Measurements from ENCODE around the gene TTC12.

DNA sequence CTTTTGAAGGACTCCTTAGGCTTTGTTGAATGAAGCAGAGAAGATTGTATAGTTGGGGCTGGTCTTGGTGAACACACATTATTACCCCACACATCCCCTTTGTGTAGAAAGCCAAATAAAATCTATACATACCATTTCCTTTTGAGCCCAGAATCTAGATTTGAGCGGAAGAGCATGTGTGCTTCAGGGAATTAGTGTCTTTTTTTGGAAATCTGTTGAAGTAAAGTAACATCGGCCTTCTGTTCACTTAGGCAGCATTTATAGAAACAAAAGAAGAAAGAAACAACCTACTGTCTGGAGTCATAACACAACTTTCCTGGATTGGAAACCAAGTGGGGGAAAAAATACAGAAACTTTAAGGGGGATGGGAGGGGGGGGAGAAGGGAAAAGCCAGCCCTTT is 37.9 kb upstream of the TTC12 start:
- TF ChIP-seq, protein P1, sequence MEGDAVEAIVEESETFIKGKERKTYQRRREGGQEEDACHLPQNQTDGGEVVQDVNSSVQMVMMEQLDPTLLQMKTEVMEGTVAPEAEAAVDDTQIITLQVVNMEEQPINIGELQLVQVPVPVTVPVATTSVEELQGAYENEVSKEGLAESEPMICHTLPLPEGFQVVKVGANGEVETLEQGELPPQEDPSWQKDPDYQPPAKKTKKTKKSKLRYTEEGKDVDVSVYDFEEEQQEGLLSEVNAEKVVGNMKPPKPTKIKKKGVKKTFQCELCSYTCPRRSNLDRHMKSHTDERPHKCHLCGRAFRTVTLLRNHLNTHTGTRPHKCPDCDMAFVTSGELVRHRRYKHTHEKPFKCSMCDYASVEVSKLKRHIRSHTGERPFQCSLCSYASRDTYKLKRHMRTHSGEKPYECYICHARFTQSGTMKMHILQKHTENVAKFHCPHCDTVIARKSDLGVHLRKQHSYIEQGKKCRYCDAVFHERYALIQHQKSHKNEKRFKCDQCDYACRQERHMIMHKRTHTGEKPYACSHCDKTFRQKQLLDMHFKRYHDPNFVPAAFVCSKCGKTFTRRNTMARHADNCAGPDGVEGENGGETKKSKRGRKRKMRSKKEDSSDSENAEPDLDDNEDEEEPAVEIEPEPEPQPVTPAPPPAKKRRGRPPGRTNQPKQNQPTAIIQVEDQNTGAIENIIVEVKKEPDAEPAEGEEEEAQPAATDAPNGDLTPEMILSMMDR (IDR thresholded peaks at IDR 0.05) = no peak
- TF ChIP-seq POLR2A (IDR thresholded peaks at IDR 0.05) = no peak
